GM11168 (cell line): ENCODE results near the gene MUC6.

Source experiments
- in situ Hi-C: fragments of 300-500 bp; cut with MboI; formaldehyde crosslinking; loops from one replicate; pipeline ENCODE4 v1.12.0; 2022; ENCODE audit warnings: low sequenced_read_pairs; ENCODE audit not compliant: unreplicated experiment

Gene MUC6

GRCh38 chr11:1036303-1036923 is at the start of gene MUC6:
TSS of gene MUC6 (minus strand) at chr11:1036718. CDS start at chr11:1036655, 63 bp downstream.
- in situ Hi-C loops = no loop called here

GRCh38 chr11:1085440-1086170 is 49.1 kb upstream of the MUC6 start:
- in situ Hi-C loops = no loop called here

GRCh38 chr11:1084561-1085439 is 48.3 kb upstream of the MUC6 start:
- in situ Hi-C loops = no loop called here

- in situ Hi-C loops = no loop called here
Measured at GRCh38 chr11:1083621-1084551, 47.4 kb upstream of the MUC6 start.

- in situ Hi-C loops = no loop called here
Measured at GRCh38 chr11:1082728-1083620, 46.5 kb upstream of the MUC6 start.

GRCh38 chr11:1082346-1082727 is 45.8 kb upstream of the MUC6 start:
- in situ Hi-C loops = no loop called here

- in situ Hi-C loops = no loop called here
Measured at GRCh38 chr11:1081601-1082311, 45.2 kb upstream of the MUC6 start.

- in situ Hi-C loops = no loop called here
Measured at GRCh38 chr11:1078191-1078601, 41.7 kb upstream of the MUC6 start.

GRCh38 chr11:1077417-1078119 is 41.0 kb upstream of the MUC6 start:
- in situ Hi-C loops = no loop called here

GRCh38 chr11:1077033-1077416 is 40.5 kb upstream of the MUC6 start:
- in situ Hi-C loops = no loop called here

GRCh38 chr11:1076061-1076665 is 39.6 kb upstream of the MUC6 start:
- in situ Hi-C loops = no loop called here

- in situ Hi-C loops = no loop called here
Measured at GRCh38 chr11:1075341-1075911, 38.9 kb upstream of the MUC6 start.

- in situ Hi-C loops = no loop called here
Measured at GRCh38 chr11:1074244-1075221, 38.0 kb upstream of the MUC6 start, which contains the start of gene MUC2. TSS of gene MUC2 (plus strand) at chr11:1074874.

GRCh38 chr11:1073851-1074243 is 37.3 kb upstream of the MUC6 start:
- in situ Hi-C loops = no loop called here

- in situ Hi-C loops = no loop called here
Measured at GRCh38 chr11:1073261-1073724, 36.8 kb upstream of the MUC6 start.

GRCh38 chr11:1072821-1073231 is 36.3 kb upstream of the MUC6 start:
- in situ Hi-C loops = no loop called here
